CD14-positive monocyte (primary cell): Measurements from ENCODE around the gene KAZN. TPM values are rescaled to one million over a fixed set of nuclear protein-coding genes. Genes with fewer than 3 reads are reported as not detected.

Experiments
- DNase-seq, 3 donors: peaks; one replicate each; pipeline ENCODE4 v3.0.0-alpha.2; 2011 to 2022
- H2AFZ ChIP-seq: 2 replicates; pipeline ENCODE4 v1.6.0; 2012; ENCODE audit warnings: mild to moderate bottlenecking, low read depth, low read length, inconsistent platforms; ENCODE audit not compliant: insufficient read depth, poor library complexity, severe bottlenecking
- H3K27ac ChIP-seq, 2 donors: 1 replicate in 1 of 2; 2 replicates in 1 of 2; pipeline ENCODE4 v1.5.1; 2012 to 2013; ENCODE audit warnings: low read length in 2 of 2, control low read depth in 1 of 2, inconsistent platforms in 1 of 2, low read depth in 1 of 2, mild to moderate bottlenecking in 1 of 2
- H3K27me3 ChIP-seq, 2 donors: one replicate each; pipeline versions ENCODE4 v1.6.0 to v1.6.1; 2011 to 2013; ENCODE audit warnings: low read length in 2 of 2; ENCODE audit not compliant: control insufficient read depth in 2 of 2, insufficient read depth in 2 of 2
- H3K36me3 ChIP-seq, 2 donors: replicated peaks in 1 of 2; 1 replicate in 1 of 2; 2 replicates in 1 of 2; pipeline versions ENCODE4 v1.5.1 to v1.6.1; 2012 to 2013; ENCODE audit warnings: low read length in 2 of 2, control low read depth in 1 of 2, inconsistent platforms in 1 of 2, mild to moderate bottlenecking in 1 of 2; ENCODE audit not compliant: insufficient read depth in 2 of 2, control insufficient read depth in 1 of 2
- H3K4me1 ChIP-seq, 2 donors: 1 replicate in 1 of 2; 2 replicates in 1 of 2; pipeline versions ENCODE4 v1.5.1 to v1.6.1; 2012 to 2013; ENCODE audit warnings: low read length in 2 of 2, control low read depth in 1 of 2, inconsistent platforms in 1 of 2, mild to moderate bottlenecking in 1 of 2, moderate library complexity in 1 of 2; ENCODE audit not compliant: insufficient read depth in 2 of 2, control insufficient read depth in 1 of 2
- H3K4me2 ChIP-seq: replicated peaks from 2 replicates; pipeline ENCODE3; 2012; ENCODE audit warnings: low read length, moderate library complexity, mild to moderate bottlenecking; ENCODE audit not compliant: poor library complexity, severe bottlenecking; ENCODE audit errors: extremely low read depth
- H3K4me3 ChIP-seq, 3 experiments: fragments of 200-600 bp in 1 of 3; sonication (generic) in 1 of 3; replicated peaks in 1 of 3; 1 replicate in 2 of 3; 2 replicates in 1 of 3; pipeline ENCODE4 v1.5.1; 2011 to 2013; ENCODE audit warnings: low read length in 3 of 3, mild to moderate bottlenecking in 3 of 3, control low read depth in 2 of 3, low read depth in 2 of 3, inconsistent platforms in 1 of 3, moderate library complexity in 1 of 3
- H3K79me2 ChIP-seq: 2 replicates; pipeline ENCODE4 v1.6.0; 2012; ENCODE audit warnings: mild to moderate bottlenecking, control low read depth, inconsistent platforms, low read length, moderate library complexity; ENCODE audit not compliant: insufficient read depth
- H3K9ac ChIP-seq: 2 replicates; pipeline ENCODE4 v1.6.0; 2017; ENCODE audit warnings: low read length, mild to moderate bottlenecking; ENCODE audit not compliant: insufficient read depth, poor library complexity, severe bottlenecking
- H3K9me3 ChIP-seq, 2 donors: replicated peaks in 1 of 2; 1 replicate in 1 of 2; 2 replicates in 1 of 2; pipeline versions ENCODE4 v1.5.1 to v1.6.1; 2012 to 2013; ENCODE audit warnings: low read length in 2 of 2, control low read depth in 1 of 2; ENCODE audit not compliant: control insufficient read depth in 1 of 2, insufficient read depth in 1 of 2
- H4K20me1 ChIP-seq: 2 replicates; pipeline ENCODE4 v1.6.0; 2012; ENCODE audit warnings: mild to moderate bottlenecking, low read length, control low read depth, moderate library complexity; ENCODE audit not compliant: insufficient read depth
- H3K27ac Mint-ChIP-seq, 7 donors: one replicate each; pipeline ENCODE4 v1.8.0; 2020; ENCODE audit warnings: mild to moderate bottlenecking in 7 of 7, mixed read lengths in 7 of 7, moderate library complexity in 6 of 7, inconsistent platforms in 2 of 7
- H3K27me3 Mint-ChIP-seq, 3 donors: one replicate each; pipeline ENCODE4 v1.8.0; 2021 to 2022; ENCODE audit warnings: low read depth in 3 of 3, mild to moderate bottlenecking in 3 of 3, mixed read lengths in 3 of 3, moderate library complexity in 3 of 3, inconsistent platforms in 1 of 3
- H3K36me3 Mint-ChIP-seq, 2 donors: one replicate each; pipeline ENCODE4 v1.8.0; 2020; ENCODE audit warnings: mixed read lengths in 2 of 2, inconsistent platforms in 1 of 2, mild to moderate bottlenecking in 1 of 2
- H3K4me1 Mint-ChIP-seq: one replicate; pipeline ENCODE4 v1.8.0; 2020; ENCODE audit warnings: mild to moderate bottlenecking, mixed read lengths
- H3K4me3 Mint-ChIP-seq, 2 donors: one replicate each; pipeline ENCODE4 v1.8.0; 2020; ENCODE audit warnings: mild to moderate bottlenecking in 2 of 2, mixed read lengths in 2 of 2, moderate library complexity in 1 of 2
- H3K9me3 Mint-ChIP-seq, 7 donors: one replicate each; pipeline ENCODE4 v1.8.0; 2020 to 2022; ENCODE audit warnings: mixed read lengths in 7 of 7, mild to moderate bottlenecking in 6 of 7, moderate library complexity in 6 of 7, inconsistent platforms in 2 of 7
- WGBS: methylation state at CpG from one replicate; pipeline ENCODE4 v1.1.5; 2013; ENCODE audit warnings: missing lambda C conversion rate; ENCODE audit not compliant: insufficient coverage; 5-methylcytosine and 5-hydroxymethylcytosine counted together
- intact Hi-C, 2 donors: fragments of 100-400 bp; cut with micrococcal nuclease; formaldehyde crosslinking; loops; one replicate each; pipeline versions ENCODE4 v1.15.0 to v1.15.1; 2023
- polyA plus RNA-seq, 3 donors: library from polyadenylated mRNA; depleted of rRNA in 1 of 3; unstranded in 2 of 3; stranded (reverse) in 1 of 3; fragments of 300-500 nt in 2 of 3; fragments of >200 nt in 1 of 3; fragmentation: Illumina TruSeq in 2 of 3; gene quantifications; 1 replicate in 2 of 3; 2 replicates in 1 of 3; pipeline ENCODE4 v1.2.3, GENCODE V29; 2012 to 2021
- TF ChIP-seq, protein P1 (sequence below): fragments of 200-600 bp; IDR thresholded peaks from one replicate; pipeline ENCODE4 v1.8.0; 2022; ENCODE audit warnings: antibody characterized with exemption, mild to moderate bottlenecking

Gene KAZN
- polyA plus RNA-seq, 3 donors = not detected

DNA sequence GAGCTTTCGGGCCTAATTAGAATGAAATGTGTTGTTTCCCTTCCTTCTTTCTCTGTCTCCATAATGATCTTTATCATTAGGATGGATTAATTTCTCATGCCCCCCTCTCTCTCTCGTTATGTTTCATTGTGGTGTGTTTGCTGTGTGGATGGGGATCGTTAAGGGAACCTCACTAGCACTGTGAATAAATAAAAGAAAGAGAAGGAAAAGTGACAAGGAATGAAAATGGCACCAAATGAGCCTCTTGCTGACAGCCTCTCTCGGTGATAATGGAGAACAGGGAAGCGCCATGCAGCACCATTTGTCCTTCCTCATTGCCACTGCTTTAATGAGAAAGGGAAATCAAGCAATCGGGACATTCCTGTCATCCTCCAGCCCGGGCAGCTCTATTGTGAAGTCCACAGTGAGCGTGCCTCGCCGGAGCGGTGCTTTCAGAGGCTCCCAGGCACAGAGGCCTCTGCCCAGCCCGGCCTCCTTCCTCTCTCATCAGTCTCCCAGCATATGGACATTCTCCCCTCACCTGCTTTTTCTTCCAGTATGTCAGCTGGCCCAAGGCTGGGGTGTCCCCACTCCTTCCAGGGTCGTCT lies 289.4 kb downstream of the KAZN start:
- H3K27ac Mint-ChIP-seq = no peak overlapping the region
- peaks cover 3 to 8% (median 8%) of the 10 kb centered on the region in 3 donors for H3K27me3 Mint-ChIP-seq
- Histone ChIP-seq H2AFZ (no peak overlapping the region), H4K20me1 (no peaks in the 10 kb centered on the region), H3K36me3 (no peaks in the 10 kb centered on the region), H3K27me3 (no peaks in the 10 kb centered on the region), H3K9ac (no peak overlapping the region), H3K4me1 (no peaks in the 10 kb centered on the region), H3K79me2 (no peaks in the 10 kb centered on the region), H3K4me2 (no peak overlapping the region), H3K4me3 (no peak overlapping the region), H3K9me3 (no peaks in the 10 kb centered on the region), H3K27ac (no peak overlapping the region)
- TF ChIP-seq, protein P1, sequence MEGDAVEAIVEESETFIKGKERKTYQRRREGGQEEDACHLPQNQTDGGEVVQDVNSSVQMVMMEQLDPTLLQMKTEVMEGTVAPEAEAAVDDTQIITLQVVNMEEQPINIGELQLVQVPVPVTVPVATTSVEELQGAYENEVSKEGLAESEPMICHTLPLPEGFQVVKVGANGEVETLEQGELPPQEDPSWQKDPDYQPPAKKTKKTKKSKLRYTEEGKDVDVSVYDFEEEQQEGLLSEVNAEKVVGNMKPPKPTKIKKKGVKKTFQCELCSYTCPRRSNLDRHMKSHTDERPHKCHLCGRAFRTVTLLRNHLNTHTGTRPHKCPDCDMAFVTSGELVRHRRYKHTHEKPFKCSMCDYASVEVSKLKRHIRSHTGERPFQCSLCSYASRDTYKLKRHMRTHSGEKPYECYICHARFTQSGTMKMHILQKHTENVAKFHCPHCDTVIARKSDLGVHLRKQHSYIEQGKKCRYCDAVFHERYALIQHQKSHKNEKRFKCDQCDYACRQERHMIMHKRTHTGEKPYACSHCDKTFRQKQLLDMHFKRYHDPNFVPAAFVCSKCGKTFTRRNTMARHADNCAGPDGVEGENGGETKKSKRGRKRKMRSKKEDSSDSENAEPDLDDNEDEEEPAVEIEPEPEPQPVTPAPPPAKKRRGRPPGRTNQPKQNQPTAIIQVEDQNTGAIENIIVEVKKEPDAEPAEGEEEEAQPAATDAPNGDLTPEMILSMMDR = no peak
- intact Hi-C loops = no loop called here
- no peaks in the 10 kb centered on the region for H3K9me3 Mint-ChIP-seq
- WGBS = 92% methylated on average over 10 of the region's 13 CpGs
- no peaks in the 10 kb centered on the region for H3K36me3 Mint-ChIP-seq
- H3K4me1 Mint-ChIP-seq = no peaks in the 10 kb centered on the region
- H3K4me3 Mint-ChIP-seq = no peak overlapping the region
- DNase-seq = no peak

GRCh38 chr1:14888374-14888773 lies 289.9 kb downstream of the KAZN start:
- no peak overlapping the region for H3K9ac ChIP-seq
- H3K9me3 ChIP-seq = no peaks in the 10 kb centered on the region
- Mint-ChIP-seq H3K27me3 (peaks cover 3 to 8% (median 5%) of the 10 kb centered on the region in 3 donors), H3K9me3 (peaks cover 0 to under 1% (median 0%) of the 10 kb centered on the region in 7 donors), H3K4me3 (no peak overlapping the region), H3K36me3 (no peaks in the 10 kb centered on the region), H3K4me1 (no peaks in the 10 kb centered on the region), H3K27ac (no peak overlapping the region)
- H3K79me2 ChIP-seq = no peaks in the 10 kb centered on the region
- H3K27me3 ChIP-seq = no peaks in the 10 kb centered on the region
- H3K4me2 ChIP-seq = no peak overlapping the region
- no peaks in the 10 kb centered on the region for H3K36me3 ChIP-seq
- no peaks in the 10 kb centered on the region for H4K20me1 ChIP-seq
- no peaks in the 10 kb centered on the region for H3K4me1 ChIP-seq
- H2AFZ ChIP-seq = no peak overlapping the region
- WGBS = no CpG with 5 or more reads among the region's 10 CpGs
- no peak overlapping the region for H3K27ac ChIP-seq
- intact Hi-C loops = no loop called here
- no peak overlapping the region for H3K4me3 ChIP-seq
- no peak for DNase-seq
- TF ChIP-seq, protein P1 = no peak
